CD4-positive, alpha-beta T cell treated with Interleukin-12 subunit alpha and Interleukin-12 subunit beta, for 1 hour (primary cell): Measurements from ENCODE around the gene SYCP2.

Experiments
- DNase-seq: peaks from one replicate; pipeline ENCODE4 v3.0.0-alpha.2; 2020

Gene SYCP2

DNA sequence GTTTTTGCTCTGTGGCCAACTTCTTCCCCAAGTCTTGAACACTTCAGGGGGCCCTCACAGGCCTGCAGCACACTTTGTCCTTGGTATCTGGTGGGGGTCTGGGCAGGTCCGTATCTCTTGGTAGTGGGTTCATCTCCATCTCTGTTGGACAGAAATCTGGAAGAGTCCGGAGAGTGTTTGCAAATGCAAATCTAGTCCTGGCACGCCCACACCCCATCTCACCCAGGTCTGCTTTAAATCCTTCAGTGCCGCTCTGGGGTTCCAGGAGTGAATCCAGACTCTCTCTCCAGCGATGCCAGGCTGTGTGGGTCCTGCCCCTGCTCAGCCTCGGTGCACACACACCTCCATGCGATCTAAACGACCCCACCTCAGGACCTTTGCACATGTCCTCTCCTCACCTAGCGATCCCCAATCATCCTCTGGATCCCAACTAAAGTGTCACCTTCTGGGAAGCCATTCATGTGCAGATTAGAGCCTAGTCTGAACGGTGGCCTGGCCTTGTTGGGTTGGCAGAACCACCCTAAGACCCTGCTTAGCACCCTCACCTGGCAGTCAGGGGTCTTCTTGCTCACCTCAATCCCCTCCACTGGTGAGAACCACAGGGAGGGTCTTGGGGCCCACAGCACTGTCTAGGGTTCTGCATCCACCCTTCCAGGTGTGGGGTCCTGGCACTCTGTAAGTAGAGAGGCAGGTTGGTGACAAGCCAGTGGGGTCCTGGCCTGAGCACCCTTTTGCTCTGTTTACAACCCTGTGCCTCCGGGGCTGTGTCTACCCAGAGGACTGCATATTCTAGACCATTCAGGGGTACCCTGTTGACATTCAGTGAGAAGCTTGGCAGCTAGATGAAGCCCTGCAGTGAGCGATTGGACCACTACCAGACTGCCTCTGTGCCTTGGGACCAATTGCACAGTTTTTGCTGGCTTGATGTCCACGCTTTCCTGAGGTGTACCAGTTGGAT lies 100.8 kb downstream of the SYCP2 start:
- no peak for DNase-seq

DNA sequence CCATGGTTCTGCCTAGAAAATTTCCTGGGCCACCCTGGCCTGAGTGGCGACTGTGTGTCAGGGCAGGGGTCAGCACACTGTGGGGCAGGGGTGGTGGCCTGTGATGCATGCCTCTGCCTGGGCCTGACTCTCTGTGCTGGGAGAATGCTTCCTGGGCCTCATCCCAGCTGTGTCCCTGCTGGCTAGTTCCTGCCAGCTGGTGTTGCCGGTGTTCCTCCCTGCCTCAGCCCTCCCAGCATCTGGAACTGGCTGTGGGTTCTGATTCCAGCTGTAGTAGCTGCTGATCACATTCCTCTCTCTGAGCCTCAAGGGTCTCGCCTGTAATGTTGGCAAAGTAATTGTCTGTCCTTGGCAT lies 101.5 kb downstream of the SYCP2 start:
- DNase-seq: no peak

DNA sequence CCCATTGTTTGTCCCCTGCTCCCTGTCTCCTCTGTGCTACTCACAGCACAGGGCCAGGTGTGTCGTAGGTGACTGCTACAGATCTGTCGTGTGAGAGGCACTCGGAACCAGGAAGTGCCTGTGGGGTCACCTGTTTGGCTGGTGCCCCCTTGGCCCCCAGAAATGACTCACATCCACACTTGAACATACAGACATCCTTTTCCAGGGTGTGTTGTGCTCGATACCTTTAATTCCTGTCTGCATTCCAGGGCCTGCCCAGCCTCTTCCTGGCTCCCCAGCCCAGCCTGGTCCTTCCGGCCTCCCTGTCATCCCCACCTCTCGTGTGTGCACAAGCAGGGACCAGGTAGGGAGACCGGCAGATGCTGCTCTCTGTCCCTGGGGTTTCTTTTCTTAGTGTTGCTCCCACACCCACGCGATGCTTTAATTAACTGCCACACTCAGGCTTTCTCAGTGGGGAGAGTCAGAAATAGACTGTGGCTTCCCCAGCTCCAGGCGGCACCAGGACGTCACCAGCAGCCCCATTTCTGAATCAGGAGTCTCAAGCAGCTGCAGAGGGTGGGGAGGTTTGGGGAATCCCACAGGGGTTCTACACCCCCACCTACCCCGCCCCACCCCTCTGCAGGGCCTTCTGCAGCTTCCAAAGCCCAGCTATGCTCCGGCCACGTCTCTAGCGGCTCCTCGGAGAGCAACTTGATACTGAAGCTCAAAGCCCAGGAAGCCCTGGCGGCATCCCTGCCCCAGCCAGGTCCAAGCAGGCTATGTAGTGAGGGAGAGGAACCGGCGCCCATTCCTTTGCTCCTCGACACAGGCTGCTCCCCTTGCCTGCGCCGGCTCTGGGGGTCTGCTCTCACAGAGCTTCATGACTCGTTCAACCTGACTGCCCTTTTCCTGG lies 102.2 kb downstream of the SYCP2 start:
- no peak for DNase-seq

DNA sequence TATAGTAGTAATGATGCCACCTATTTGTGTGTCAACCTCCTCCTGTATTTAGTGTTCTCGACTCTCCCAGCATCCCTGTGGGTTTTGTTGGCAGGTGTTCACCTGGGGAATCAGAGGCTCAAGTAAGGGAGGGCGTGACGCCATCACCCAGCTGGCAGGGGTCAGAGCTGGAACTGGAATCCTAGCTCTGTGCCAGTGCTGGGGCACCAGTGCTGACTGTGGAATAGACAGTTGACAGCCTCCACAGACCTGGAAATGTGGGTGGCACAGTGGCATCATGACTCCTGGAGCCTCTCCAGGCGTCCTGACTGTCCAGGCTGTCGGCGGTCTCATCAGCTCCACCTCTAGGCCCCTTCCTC lies 102.8 kb downstream of the SYCP2 start:
- no peak for DNase-seq

DNA sequence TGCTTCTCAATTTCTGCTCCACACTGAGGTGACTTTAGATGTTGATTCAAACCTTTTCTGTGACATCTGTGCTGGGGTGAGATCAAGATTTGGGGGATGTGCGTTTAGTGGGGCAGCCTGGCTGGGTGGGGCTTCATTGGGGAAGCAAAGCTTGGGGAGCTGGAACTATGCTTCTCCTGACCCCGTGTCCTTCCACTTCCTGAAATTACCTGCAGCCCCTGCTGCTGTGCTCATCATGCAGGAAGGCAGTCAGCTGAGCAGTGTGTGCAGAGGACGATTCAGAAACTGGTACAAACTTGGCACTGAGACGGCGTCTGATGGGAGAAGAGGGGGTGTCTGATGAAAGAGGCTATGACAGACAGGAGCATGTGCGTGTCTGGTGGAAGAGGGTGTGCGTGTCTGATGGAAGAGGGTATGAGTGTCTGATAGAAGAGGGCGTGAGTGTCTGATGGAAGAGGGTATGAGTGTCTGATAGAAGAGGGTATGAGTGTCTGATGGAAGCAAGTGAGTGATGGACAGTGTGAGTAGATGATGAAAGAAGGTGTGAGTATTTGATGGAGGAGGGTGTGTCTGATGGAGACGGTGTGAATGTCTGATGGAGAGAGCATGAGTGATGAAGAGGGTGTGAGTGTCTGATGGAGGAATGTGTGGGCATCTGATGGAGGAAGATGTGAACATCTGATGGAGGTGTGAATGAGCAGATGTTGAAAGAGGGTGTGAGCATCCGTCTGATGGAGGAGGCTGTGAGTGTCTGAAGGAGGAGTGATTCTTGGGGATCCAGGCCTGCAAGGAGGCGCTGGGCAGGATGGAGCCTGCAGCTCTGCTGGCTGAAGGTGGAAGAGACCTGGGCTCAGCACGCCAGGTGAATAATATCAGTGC lies 103.4 kb downstream of the SYCP2 start:
- no peak for DNase-seq

DNA sequence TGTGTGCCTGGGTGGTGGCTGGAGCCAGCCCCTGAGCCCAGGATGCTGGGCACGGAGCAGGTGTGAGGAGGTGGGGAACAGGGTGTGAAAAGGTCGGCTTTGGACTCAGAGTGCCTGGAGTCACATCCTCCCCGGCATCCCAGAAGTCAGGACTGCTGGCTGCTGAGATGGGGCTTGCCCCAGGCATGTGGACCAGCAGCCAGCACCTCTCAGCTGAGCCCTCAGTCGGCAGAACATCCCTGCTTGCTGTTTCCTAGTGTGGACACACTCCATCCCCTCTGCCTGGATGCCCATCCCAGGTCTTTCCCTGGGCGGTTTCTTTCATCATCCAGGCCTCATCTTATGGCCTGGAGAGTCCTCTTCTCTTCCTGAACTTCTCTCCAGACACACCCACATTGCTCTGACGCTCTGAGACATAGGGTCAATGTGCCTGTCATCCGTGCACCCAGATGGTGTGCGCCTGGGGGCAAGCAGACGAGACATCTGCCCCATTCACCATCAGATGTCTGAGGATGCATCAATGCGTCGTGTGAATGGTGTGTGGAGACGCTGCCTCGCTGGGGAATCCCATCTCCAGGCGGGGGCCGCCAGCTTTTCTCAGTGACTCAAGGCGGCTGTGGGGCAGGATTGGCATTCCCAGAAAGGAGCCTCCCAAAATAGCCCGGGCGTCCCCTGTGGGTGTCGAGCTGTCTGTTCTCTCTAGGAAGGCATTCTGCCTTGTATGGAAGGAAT lies 104.2 kb downstream of the SYCP2 start:
- DNase-seq: no peak

DNA sequence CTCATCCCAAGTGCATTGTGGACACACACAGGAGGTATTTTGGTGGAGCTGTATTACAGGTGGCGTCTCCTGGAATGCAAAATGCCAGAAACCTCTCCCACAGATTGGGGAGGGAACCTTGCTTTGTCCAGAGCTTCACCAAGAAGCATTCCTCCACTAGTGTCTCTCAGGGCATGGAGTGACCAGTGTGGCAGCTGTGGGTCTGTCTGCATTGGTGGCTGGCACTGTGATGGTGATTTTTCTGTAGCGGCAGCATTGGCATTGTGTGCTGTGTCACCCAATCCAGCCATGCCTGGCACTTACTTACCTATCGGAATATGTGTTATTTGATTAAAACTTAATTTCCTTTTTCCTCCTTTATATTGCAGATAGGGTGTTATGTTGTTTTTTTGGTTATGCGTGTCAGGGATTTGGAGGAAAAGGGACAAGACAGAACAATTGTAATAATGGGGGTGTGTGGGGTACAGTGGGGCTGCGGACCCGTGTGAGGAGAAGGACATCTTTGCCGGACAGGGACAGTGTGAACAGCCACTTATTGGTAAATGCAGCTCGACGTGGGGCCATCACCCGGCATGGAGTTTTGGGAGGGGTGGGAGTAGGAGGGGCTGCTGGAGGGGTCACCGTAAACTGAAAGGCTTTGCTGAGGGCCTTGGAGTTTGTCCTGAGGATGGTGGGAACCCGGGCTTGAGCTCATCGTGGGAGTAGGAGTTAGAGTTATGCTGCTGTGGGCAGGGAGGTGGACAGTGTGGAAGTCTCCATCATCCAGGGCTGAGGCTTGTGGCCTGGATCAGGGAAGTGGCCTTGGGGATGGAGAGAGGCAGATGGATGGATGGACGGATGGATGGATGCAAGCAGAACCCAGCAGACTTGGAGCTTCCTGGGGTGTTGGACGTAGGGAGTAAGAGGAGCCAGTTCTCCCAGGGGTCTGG lies 105.0 kb downstream of the SYCP2 start:
- DNase-seq: no peak

DNA sequence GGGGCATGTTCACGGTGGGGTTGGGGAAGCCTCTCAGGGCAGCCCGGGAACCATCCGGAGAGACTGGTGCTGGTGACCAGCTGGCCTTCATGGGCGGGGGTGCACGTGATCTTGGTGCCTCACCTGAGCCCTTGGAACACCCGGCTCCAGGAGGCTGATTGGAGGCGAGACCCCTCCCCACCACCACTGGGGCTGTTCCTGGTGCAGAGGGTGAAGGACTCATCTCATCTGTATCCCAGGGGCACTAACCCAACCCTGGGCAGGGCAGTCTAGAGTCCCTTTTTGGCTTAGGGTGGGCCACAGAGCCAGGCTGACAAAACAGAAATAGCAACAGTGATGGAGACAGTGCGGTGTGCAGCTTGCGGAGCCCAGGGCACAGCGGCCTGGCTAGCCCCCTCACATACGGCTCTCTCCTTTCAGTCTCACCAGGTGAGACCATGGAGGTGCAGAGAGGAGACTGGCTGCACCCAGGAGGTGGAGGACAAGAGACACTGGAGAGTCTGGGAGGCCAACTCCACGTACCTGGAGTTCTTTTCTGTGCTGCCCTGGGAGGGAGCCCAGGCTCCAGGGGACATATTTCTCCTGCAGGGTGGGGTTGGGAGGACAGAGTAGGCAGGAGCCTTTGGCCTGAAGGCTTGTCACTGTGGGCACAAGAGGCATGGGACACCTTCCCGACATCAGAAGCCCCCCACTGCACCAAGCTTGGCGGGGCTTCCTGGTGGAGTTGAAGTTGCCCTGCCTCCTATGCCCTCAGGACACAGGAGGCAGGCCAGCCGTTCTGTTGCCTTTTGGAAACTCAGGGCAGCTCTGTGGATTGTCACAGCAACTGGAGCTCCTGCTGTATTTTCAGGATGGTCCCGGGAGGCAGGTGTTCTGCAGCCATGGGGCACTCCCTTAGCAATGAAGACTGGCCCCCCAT lies 106.0 kb downstream of the SYCP2 start:
- DNase-seq: no peak

DNA sequence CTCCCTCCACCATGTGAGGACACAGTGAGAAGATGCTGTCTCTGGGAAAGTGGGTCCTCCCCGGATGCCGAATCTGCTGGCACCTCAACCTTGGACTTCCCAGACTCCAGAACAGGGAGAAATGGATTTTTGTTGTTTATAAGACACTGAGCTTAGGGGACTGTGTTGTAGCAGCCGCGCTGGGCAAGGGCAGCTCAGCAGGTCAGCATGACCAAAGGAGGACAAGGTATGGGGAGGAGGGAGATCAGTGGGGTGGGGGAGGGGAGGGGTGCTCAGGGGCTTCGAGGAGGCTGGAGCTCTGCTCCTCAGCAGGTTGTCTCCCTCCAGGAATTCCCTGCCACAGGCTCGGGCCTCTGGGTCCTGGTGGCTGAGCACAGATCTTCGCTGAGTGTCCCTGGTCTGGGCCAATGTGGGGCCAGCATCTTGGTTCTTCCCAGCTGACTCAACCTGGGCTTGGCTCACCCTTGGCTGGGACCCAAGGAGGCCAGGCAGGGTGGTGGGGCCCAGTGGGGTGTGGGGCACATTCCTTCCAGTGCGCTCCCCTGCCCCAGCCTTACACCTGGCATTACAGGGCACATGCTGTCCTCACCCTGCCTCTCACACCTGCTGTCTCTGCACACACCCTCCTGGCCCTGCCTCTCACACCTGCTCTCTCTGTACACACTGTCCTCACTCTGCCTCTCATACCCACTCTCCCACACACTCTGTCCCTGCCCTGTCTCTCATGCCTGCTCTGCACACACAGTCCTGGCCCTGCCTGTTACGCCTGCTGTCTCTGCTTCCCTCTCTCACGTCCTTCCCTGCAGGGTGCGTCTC lies 107.3 kb downstream of the SYCP2 start:
- DNase-seq: no peak

DNA sequence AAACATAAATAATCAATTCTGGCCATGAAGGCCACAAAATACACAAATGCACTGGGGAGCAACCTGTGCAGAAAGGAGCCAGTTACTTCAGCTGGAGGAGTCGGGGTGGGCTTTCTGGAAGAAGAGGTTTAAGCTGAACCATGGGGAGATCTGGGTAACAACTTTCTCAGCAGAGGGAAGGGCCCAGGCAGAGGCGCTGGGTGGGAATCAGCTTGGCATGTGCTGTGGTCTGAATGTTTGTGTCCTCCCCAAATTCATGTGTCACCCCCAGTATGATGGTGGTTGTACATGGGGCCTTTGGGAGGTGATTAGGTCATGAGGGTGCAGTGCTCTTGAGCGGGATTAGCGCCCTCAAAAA lies 107.9 kb downstream of the SYCP2 start:
- no peak for DNase-seq

DNA sequence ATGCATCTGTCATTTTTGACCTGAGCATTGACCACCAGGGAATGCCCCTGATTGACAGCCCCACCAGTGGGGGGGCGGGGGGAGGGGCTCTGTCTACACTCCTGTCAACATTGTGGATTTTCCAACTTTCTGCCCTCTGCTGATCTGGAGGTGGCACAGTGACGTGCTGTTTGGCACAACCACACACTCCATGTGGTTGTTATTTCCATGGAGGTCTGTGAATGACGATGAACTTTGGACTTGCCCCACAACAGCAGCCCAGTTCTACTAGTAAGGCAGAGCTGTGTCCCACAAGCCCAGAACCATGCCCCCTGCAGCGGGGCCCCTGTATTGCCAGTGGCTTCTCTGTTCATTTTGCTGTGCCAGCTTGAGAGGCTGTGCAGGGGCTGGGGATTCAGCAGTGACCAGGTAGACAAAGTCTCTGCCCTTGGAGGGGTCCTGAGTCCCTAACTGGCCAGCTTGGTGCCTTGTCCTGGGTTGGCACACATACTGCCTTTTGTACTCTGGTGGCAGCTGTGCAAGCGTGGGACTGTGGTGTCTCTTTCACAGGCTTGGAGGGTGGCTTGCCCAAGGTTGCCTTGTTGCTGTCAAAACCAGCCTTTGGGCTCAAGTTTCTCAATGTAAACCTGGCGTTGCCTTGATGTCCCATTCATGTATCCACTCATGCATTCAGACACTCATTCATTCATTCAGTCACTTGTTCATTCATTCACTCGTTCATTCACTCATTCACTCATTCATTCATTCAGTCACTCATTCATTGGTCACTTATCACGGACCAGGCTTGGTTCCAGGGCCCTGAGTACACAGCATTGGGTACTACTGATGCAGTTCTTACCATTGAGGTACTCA lies 108.5 kb downstream of the SYCP2 start:
- DNase-seq: no peak

DNA sequence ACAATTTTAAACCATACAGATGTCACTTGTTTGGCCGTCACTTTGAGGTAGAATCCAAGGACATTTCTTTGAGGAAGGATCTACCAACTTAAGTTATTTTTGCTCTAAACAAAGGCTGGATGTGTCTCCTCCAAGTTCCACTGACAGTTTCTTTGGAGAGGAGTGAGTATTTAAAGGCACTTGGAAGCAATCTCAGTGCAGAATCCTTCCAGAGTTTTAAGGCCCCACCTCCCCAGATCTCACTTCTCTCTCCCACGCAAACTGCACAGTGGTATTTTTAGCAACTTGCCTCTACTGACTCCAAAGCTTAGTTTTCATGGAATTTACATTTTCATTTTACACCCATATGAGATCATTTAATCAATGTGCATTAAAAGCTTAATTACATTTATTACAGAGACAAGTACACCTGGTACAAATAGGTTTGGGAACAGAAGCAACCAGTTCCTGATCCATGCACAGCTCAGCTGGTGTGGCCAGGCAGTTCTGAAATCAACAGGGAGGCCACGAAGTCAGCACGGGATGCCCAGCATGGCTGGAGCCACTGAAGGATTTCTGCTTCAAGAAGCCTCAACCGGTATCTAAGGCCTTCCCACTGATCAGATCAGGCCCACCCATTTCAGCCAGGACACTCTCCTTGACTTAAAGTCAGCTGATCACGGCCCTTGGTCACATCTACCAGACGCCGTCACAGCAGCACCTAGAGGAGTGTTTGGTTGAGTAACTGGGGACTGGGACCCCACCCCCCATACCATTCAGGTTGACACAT lies 109.8 kb downstream of the SYCP2 start:
- no peak for DNase-seq

DNA sequence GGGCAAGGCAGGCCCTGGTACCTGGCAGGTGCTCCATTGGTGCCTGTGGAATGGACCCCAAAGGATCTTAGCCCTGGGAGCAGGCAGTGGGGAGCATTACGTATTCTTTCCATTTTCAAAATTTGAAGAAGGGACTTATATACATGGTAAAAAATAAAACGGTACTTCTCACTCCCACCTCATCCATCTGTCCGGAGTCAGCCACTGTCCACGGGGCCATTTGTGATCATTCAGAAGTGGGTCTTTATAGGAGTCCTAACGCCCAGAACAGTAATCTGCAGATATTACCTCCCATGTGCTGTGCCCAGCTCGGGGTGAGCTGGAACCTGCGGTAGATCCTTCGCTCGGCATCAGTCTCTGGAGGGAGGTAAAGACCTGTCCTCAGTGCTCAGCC lies 110.4 kb downstream of the SYCP2 start:
- no peak for DNase-seq

DNA sequence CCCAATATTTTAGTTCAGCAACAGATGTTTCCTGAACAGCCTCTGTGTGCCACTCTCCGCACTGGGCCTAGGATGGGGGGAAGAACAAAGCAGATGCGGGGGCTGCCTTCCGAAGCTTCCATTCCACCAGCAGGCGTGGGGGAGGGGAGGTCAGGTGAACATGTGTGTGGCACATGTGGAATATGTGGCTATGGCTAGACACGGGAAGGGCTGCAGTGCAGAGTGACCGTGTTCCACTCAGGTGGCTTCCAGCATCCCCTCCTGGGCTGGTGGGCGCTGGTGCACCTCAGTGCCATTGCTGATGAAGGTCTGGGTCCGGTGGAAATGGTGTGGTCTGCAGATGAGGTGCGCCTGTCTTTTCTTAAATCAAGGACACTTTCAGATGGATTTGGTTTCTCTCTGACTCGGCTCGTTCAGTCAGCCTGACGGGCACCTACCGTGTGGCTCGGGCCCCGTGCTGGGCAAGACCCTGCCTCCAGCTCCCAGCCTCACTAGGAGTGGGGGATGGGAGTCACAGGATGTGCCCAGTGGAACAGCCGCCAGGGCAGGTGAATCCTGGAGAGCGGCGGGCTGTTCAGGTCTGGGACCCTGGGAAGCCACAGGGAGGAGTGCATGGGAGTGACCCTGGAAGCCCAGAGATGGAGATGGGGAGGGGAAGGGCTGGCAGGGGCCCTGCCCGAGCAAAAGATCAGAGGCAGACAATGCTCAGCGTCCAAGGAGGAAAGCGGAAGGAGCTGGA lies 111.0 kb downstream of the SYCP2 start:
- no peak for DNase-seq

DNA sequence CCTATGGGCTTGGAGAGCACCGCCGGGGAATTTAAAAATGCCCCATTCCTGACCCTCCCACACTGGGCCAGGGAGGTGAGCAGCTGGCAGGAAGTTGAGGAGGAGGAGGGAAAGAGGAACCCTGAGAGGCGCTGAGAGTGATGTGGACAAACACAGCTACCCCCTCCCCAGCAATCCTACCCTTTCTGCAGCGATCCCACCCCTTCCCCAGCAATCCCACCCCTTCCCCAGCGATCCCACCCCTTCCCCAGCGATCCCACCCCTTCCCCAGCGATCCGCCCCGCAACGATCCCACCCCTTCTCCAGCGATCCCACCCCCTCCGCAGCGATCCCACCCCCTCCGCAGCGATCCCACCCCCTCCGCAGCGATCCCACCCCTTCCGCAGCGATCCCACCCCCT lies 111.6 kb downstream of the SYCP2 start:
- DNase-seq: no peak

DNA sequence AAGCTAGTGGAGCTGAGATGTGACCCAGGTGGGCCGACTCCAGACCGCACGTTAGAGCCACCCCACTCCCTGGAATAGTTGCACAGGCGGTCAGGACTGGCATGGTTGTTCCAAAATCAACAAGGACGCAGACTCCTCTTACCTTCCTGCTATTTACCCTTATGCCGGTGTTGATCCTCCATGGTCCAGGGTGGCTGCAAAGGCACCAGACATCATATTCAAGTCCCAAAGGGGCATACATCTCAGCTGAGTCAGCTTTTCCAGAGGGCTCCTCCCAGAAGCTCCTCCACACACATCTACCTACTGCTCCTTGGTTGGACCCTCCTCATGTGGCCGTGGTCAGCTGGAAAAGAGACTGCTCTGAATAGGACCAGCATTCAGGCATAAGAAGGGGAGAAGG lies 112.2 kb downstream of the SYCP2 start:
- no peak for DNase-seq
